A673 (cell line): ENCODE results near the gene TBC1D22A. TPM values are rescaled to one million over a fixed set of nuclear protein-coding genes. Genes with fewer than 3 reads are reported as not detected.

ENCODE experiments used
- BruUV-seq: library from RNA; stranded (reverse); fragments of 400-500 nt; replicated peaks from 2 replicates; lab custom pipeline; 2021; lab: Mats Ljungman, UMichigan
- CTCF ChIA-PET: fragments of 300-600 bp; sonication (Branson Sonifier 250); formaldehyde crosslinking; loops from one replicate; lab custom pipeline; 2022; ENCODE audit warnings: antibody characterized with exemption; lab: Charles Lee
- POLR2A ChIA-PET: fragments of 300-600 bp; sonication (Branson Sonifier 250); formaldehyde crosslinking; loops from one replicate; lab custom pipeline; 2022; ENCODE audit warnings: antibody characterized with exemption; ENCODE audit not compliant: low non-redundant PET; lab: Charles Lee
- DNase-seq: peaks from one replicate; pipeline ENCODE4 v3.0.0-alpha.2; 2015; ENCODE audit warnings: low spot score
- H3K27ac ChIP-seq: fragments of 200-600 bp; sonication (generic); 2 replicates; pipeline ENCODE4 v1.5.1; 2016; ENCODE audit warnings: mixed run types, low read depth, mild to moderate bottlenecking, mixed read lengths, antibody characterized with exemption, low read length; ENCODE audit not compliant: poor library complexity, severe bottlenecking
- H3K27me3 ChIP-seq: fragments of 200-600 bp; sonication (generic); replicated peaks from 2 replicates; pipeline ENCODE4 v1.6.1; 2017; ENCODE audit warnings: mixed run types, low read depth, mild to moderate bottlenecking, mixed read lengths, antibody characterized with exemption, low read length; ENCODE audit not compliant: insufficient read depth, poor library complexity
- H3K36me3 ChIP-seq: fragments of 200-600 bp; sonication (generic); 2 replicates; pipeline ENCODE4 v1.6.1; 2016; ENCODE audit warnings: mixed run types, mild to moderate bottlenecking, mixed read lengths, antibody characterized with exemption, low read length; ENCODE audit not compliant: insufficient read depth, poor library complexity, severe bottlenecking
- H3K4me1 ChIP-seq: fragments of 200-600 bp; sonication (generic); 2 replicates; pipeline ENCODE4 v1.6.1; 2017; ENCODE audit warnings: mixed run types, mild to moderate bottlenecking, mixed read lengths, antibody characterized with exemption, low read length; ENCODE audit not compliant: insufficient read depth, poor library complexity, severe bottlenecking
- H3K4me3 ChIP-seq: fragments of 200-600 bp; sonication (generic); 2 replicates; pipeline ENCODE4 v1.5.1; 2016; ENCODE audit warnings: low read depth, mixed run types, mild to moderate bottlenecking, mixed read lengths, low read length; ENCODE audit not compliant: poor library complexity, severe bottlenecking
- H3K9me3 ChIP-seq: fragments of 200-600 bp; sonication (generic); 2 replicates; pipeline ENCODE4 v1.6.1; 2016; ENCODE audit warnings: mixed run types, low read depth, mild to moderate bottlenecking, mixed read lengths, antibody characterized with exemption, low read length; ENCODE audit not compliant: poor library complexity, severe bottlenecking
- CTCF ChIP-seq: fragments of 300-800, 200-600 bp; sonication (generic); conservative IDR thresholded peaks from 2 replicates; pipeline ENCODE4 v1.5.1; 2017; ENCODE audit warnings: low read depth, mild to moderate bottlenecking, antibody characterized with exemption, low read length, moderate library complexity, mixed read lengths
- EZH2 ChIP-seq: fragments of 200-600 bp; sonication (generic); IDR thresholded peaks from 2 replicates; pipeline ENCODE4 v1.6.1; 2017; ENCODE audit warnings: borderline replicate concordance, low read depth, mild to moderate bottlenecking, mixed read lengths, antibody characterized with exemption, low read length; ENCODE audit not compliant: poor library complexity, severe bottlenecking
- intact Hi-C: fragments of 100-400 bp; cut with micrococcal nuclease; formaldehyde crosslinking; loops from one replicate; pipeline ENCODE4 v1.10.0; 2022; ENCODE audit not compliant: unreplicated experiment
- total RNA-seq: library from RNA; stranded (reverse); gene quantifications from 2 replicates; pipeline ENCODE4 v1.2.3, GENCODE V29; 2021

Gene TBC1D22A
- total RNA-seq, 1 experiment from 2014 or later: 22.5 TPM

- Histone ChIP-seq H3K36me3 (no peaks in the 10 kb centered on the region), H3K4me3 (no peak overlapping the region), H3K9me3 (no peaks in the 10 kb centered on the region), H3K27ac (no peak overlapping the region), H3K27me3 (no peaks in the 10 kb centered on the region), H3K4me1 (no peaks in the 10 kb centered on the region)
- no TSS peak for BruUV-seq
- intact Hi-C loops: no loop called here
- POLR2A ChIA-PET: no interaction called here
- DNase-seq: no peak
- no peak for TF ChIP-seq CTCF
- TF ChIP-seq EZH2: no peak
- CTCF ChIA-PET: no interaction called here
Measured at GRCh38 chr22:47110817-47111443, 348.5 kb downstream of the TBC1D22A start.

- ChIA-PET POLR2A (no interaction called here), CTCF (no interaction called here)
- H3K27me3 ChIP-seq: no peaks in the 10 kb centered on the region
- BruUV-seq: no TSS peak
- intact Hi-C loops: no loop called here
- no peak overlapping the region for H3K4me3 ChIP-seq
- H3K9me3 ChIP-seq: no peaks in the 10 kb centered on the region
- no peak for DNase-seq
- no peaks in the 10 kb centered on the region for H3K4me1 ChIP-seq
- no peaks in the 10 kb centered on the region for H3K36me3 ChIP-seq
- TF ChIP-seq CTCF: no peak
- no peak for TF ChIP-seq EZH2
- no peak overlapping the region for H3K27ac ChIP-seq
Measured at GRCh38 chr22:47111626-47112581, 349.5 kb downstream of the TBC1D22A start.

GRCh38 chr22:47112582-47112965, 350.1 kb downstream of the TBC1D22A start:
- H3K4me3 ChIP-seq: no peak overlapping the region
- no peaks in the 10 kb centered on the region for H3K27me3 ChIP-seq
- H3K4me1 ChIP-seq: no peaks in the 10 kb centered on the region
- no peak for DNase-seq
- no peaks in the 10 kb centered on the region for H3K9me3 ChIP-seq
- no peak overlapping the region for H3K27ac ChIP-seq
- TF ChIP-seq CTCF (no peak), EZH2 (no peak)
- intact Hi-C loops: no loop called here
- H3K36me3 ChIP-seq: no peaks in the 10 kb centered on the region
- CTCF ChIA-PET: no interaction called here
- POLR2A ChIA-PET: no interaction called here
- no TSS peak for BruUV-seq
